SIG-M5 treated with dmso at 0.1 percent for 504 hours (cell line): Measurements from ENCODE around the gene ARMC12.

Experiments used
- DNase-seq: peaks from one replicate; lab custom pipeline; 2025; ENCODE audit not compliant: unreplicated experiment; lab: John Stamatoyannopoulos, UW

Gene ARMC12

GRCh38 chr6:35775031-35775430 is 38.2 kb downstream of the ARMC12 start:
- DNase-seq = no peak

DNA sequence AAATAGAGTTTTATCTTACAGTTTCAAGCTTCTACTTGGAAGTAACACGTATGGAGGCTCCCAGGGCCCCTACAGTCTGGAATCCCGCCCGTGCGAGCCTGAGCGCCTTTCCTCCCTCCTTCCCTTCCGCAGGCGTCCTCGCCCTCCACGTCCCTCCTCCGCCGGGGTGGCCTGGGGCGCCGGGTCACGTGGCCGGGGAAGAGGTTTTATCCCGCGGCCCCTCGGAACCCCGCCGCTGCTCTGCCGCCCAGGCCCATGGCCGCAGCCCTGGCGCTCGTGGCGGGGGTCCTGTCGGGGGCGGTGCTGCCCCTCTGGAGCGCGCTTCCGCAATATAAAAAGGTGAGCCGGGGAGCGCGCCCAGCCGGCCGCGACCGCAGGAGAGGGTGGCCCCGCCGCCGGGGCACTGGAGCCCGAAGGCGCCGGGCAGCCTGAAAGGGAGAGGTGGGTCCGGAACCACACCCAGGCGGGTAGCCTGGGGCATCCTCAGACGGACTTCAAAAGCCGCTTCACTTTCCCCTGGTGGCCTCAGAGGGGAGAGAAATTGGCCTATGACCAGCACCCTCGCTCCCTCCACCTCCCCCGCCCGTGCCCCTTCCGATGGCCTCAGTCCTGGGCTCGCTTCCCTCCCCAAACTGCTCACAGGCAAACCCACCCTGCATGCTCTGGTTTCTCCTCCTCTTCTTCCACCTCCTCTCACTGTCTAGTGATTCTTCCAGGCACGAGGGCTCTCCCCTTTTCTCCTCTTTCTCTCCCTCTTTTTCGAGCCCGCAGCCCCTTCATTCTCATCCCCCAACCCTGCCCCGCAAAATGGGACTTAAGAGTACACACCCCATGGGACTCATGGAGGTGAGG is 39.8 kb downstream of the ARMC12 start, which contains the start of gene CLPSL2:
TSS of gene CLPSL2 (plus strand) at position 235 of the 852 bp plus-strand sequence. CDS start at position 256, 21 bp downstream.
- no peak for DNase-seq

GRCh38 chr6:35777356-35778102 is 40.7 kb downstream of the ARMC12 start:
- DNase-seq = no peak

- no peak for DNase-seq
Observed at GRCh38 chr6:35778437-35778836, 41.6 kb downstream of the ARMC12 start.

GRCh38 chr6:35780719-35781118 is 43.9 kb downstream of the ARMC12 start, which contains the start of gene CLPSL1:
CLPSL1 (plus strand) TSS chr6:35781019; CDS start chr6:35781111, 92 bp downstream.
- DNase-seq = no peak

- no peak for DNase-seq
Observed at GRCh38 chr6:35781290-35781689, 44.5 kb downstream of the ARMC12 start.

DNA sequence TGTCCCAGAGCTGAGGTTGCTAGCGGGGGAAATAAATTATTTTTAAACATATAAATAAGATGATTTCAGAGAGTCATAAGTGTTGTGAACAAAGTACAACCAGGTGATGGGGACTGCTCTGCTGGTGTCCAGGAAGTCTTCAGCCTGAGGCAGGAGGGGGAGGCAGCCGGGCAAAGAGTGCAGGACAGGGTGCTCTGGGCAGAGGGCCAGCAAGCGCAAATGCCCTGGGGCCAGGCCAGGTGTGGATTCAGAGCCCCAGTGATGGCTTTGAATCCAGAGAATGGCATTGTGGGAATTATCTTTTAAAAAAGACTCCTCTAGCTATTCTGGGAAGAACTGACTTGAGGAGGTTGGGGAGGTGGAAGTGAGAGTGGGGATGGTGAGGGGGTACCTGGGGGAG is 45.6 kb downstream of the ARMC12 start:
- no peak for DNase-seq

GRCh38 chr6:35784200-35784599 is 47.4 kb downstream of the ARMC12 start:
- no peak for DNase-seq

- no peak for DNase-seq
Observed at GRCh38 chr6:35786272-35786671, 49.4 kb downstream of the ARMC12 start.

GRCh38 chr6:35786810-35787209 is 50.0 kb downstream of the ARMC12 start:
- DNase-seq = no peak

- no peak for DNase-seq
Observed at GRCh38 chr6:35787266-35788218, 50.7 kb downstream of the ARMC12 start.

DNA sequence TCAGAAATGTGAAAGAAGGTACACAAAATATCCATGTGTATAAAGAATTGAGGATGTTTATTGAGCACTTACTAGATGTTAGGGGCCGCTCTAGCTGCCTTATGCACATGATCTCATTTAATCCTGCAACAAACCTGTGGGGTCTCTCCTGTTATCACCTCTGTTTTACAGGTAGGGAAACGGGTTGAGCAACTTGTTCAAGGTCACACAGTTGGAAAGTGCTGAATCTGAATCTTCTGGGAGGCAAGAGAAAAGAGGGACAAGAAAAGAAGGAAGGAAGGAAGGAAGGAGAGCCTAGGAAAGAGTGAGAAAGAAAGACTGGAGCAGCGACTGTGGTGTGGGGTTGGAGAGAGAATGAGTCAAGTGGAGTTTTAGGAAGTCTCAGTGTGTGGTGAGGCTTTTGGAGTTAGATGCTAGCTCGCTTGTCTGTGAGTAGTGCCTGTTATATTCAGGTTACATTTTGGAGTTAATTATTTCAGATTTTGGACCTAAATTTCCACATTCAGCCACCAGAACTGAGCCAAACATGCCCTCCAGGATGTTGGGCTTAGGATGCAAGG is 51.7 kb downstream of the ARMC12 start:
- DNase-seq = no peak

- no peak for DNase-seq
Observed at GRCh38 chr6:35790683-35791082, 53.9 kb downstream of the ARMC12 start.

DNA sequence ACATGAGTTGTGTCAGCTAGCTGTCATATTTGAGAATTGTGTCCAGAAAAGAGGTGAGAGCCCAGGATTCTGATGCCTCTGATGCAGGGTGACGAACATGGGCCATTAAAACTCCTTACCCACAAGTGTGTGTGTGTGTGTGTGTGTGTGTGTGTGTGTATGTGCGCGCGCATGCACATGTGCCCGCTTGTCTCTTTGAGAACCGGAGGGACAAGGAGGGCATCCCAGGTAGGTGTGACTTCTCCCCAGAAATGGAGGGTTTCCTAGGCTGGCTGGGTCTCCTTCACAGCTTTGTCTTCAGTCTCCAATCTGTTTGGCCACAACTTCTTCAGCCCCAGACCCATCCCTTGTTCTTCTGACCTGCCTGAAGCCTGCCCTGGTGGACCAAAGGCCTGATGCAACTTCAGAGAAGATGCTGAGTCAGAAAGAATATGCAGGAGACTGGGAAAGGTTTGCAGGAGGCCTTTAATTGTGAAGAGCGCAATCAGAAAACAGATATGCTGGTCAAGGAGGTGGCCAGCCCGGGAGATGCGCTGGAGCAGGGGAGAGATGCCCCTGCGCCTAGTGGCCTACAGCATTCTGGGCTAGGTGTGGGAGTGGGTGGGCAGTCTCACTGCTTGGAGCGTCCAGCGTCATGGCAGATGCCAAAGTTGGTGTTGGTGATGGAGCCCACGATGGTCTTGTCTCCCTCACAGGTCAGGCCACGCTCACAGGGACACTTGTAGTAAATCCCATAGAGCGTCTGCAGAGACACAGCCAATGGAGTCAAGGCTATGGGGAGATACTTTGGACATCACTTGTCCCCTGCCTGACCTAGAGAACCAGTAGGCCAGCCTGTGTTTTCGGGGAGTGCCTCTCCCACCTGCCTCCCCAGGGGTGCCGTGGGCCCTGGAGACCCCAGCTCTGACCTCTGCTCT is 58.0 kb downstream of the ARMC12 start:
- DNase-seq = no peak

GRCh38 chr6:35795453-35796071 is 58.7 kb downstream of the ARMC12 start:
- DNase-seq = no peak

DNA sequence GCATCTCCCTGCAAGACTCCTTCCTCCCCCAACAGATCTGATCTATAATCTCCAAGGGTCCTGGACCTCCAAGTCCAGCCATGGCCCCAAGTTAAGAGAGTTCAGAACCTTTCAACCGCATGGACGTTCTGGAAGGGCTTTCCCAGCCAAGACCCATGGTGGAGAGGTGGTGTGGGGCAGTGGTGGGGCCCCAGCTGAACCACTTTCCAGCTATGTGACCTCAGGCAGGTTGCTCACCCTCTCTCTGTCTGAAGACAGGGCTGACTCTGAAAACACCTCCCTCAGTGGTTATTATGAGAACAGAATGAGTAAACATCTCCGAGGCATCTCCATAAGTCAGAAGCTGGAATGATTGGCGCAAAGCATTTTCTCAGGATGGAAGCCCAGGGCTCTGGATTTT is 59.4 kb downstream of the ARMC12 start:
- DNase-seq = no peak

- no peak for DNase-seq
Observed at GRCh38 chr6:35797837-35798526, 61.1 kb downstream of the ARMC12 start.
